H1 (cell line): ENCODE results near the gene MSH2. TPM values are rescaled to one million over a fixed set of nuclear protein-coding genes. Genes with fewer than 3 reads are reported as not detected.
A peak's percentile ranks its signal among the peaks of the same experiment; 100 is the strongest.

Experiments
- CTCF ChIA-PET: fragments of 300-600 bp; sonication (Branson Sonifier 250); formaldehyde crosslinking; loops from one replicate; lab custom pipeline; 2021; ENCODE audit not compliant: partially characterized antibody; lab: Charles Lee
- POLR2A ChIA-PET: fragments of 300-600 bp; sonication (Branson Sonifier 250); formaldehyde crosslinking; loops from one replicate; lab custom pipeline; 2021; ENCODE audit warnings: inconsistent platforms; ENCODE audit not compliant: partially characterized antibody; lab: Charles Lee
- DNase-seq, 2 experiments: peaks; one replicate each; pipeline versions ENCODE4 v3.0.0 to v3.0.0-alpha.2; 2010 to 2022; ENCODE audit warnings: low spot score in 2 of 2, low read depth in 1 of 2, mixed read lengths in 1 of 2
- FAIRE-seq: peaks from 2 replicates; lab custom pipeline; 2011; peaks lifted over from hg19 to GRCh38; lab: Jason Lieb, UNC
- H2AFZ ChIP-seq: 2 replicates; pipeline ENCODE4 v1.8.1; 2012; ENCODE audit warnings: low read length, inconsistent platforms
- H2AK5ac ChIP-seq: 2 replicates; pipeline ENCODE4 v1.6.1; 2013; ENCODE audit warnings: low read depth, low read length
- H2BK120ac ChIP-seq: replicated peaks from 2 replicates; pipeline ENCODE3; 2013; ENCODE audit warnings: low read depth, low read length, inconsistent platforms
- H2BK12ac ChIP-seq: 2 replicates; pipeline ENCODE4 v1.6.1; 2013; ENCODE audit warnings: low read depth, low read length
- H2BK15ac ChIP-seq: 2 replicates; pipeline ENCODE4 v1.6.1; 2013; ENCODE audit warnings: low read length
- H2BK20ac ChIP-seq: 2 replicates; pipeline ENCODE4 v1.6.1; 2013; ENCODE audit warnings: low read length
- H2BK5ac ChIP-seq: 2 replicates; pipeline ENCODE4 v1.6.1; 2013; ENCODE audit warnings: low read depth, low read length
- H3K14ac ChIP-seq: 2 replicates; pipeline ENCODE4 v1.6.1; 2013; ENCODE audit warnings: inconsistent platforms; ENCODE audit not compliant: insufficient read length
- H3K18ac ChIP-seq: 2 replicates; pipeline ENCODE4 v1.6.1; 2013; ENCODE audit warnings: low read length; ENCODE audit errors: extremely low read depth
- H3K23ac ChIP-seq: 2 replicates; pipeline ENCODE4 v1.6.1; 2013; ENCODE audit warnings: inconsistent platforms; ENCODE audit not compliant: insufficient read length
- H3K23me2 ChIP-seq: 2 replicates; pipeline ENCODE4 v1.6.1; 2013; ENCODE audit warnings: low read depth, low read length
- H3K27ac ChIP-seq: 2 replicates; pipeline ENCODE4 v1.6.1; 2011; ENCODE audit warnings: low read depth, low read length, inconsistent platforms
- H3K27me3 ChIP-seq, 4 experiments: replicated peaks in 1 of 4; 1 replicate in 1 of 4; 2 replicates in 3 of 4; pipeline versions ENCODE4 v1.6.1 to v1.8.1; 2011 to 2013; ENCODE audit warnings: low read length in 3 of 4, mild to moderate bottlenecking in 3 of 4, inconsistent platforms in 2 of 4, mixed read lengths in 2 of 4, moderate library complexity in 1 of 4; ENCODE audit not compliant: control insufficient read depth in 3 of 4, insufficient read depth in 3 of 4; ENCODE audit errors: extremely low read depth in 1 of 4
- H3K36me3 ChIP-seq, 4 experiments: 2 replicates each; pipeline versions ENCODE4 v1.6.1 to v1.8.1; 2011 to 2013; ENCODE audit warnings: mild to moderate bottlenecking in 4 of 4, low read length in 3 of 4, moderate library complexity in 2 of 4, control low read depth in 1 of 4, inconsistent platforms in 1 of 4; ENCODE audit not compliant: insufficient read depth in 4 of 4, control insufficient read depth in 2 of 4
- H3K4ac ChIP-seq: replicated peaks from 2 replicates; pipeline ENCODE3; 2013; ENCODE audit warnings: low read length, low read depth, mixed read lengths, inconsistent platforms; ENCODE audit not compliant: insufficient read length
- H3K4me1 ChIP-seq, 4 experiments: replicated peaks in 1 of 4; 1 replicate in 1 of 4; 2 replicates in 3 of 4; pipeline versions ENCODE4 v1.6.1 to v1.8.1; 2011 to 2013; ENCODE audit warnings: low read length in 3 of 4, inconsistent platforms in 2 of 4, mixed read lengths in 1 of 4; ENCODE audit not compliant: insufficient read depth in 4 of 4, control insufficient read depth in 3 of 4
- H3K4me2 ChIP-seq, 2 experiments: 2 replicates each; pipeline versions ENCODE4 v1.6.1 to v1.8.1; 2011 to 2013; ENCODE audit warnings: low read depth in 2 of 2, low read length in 2 of 2, control low read depth in 1 of 2, inconsistent platforms in 1 of 2, mild to moderate bottlenecking in 1 of 2; ENCODE audit not compliant: insufficient read depth in 1 of 2
- H3K4me3 ChIP-seq, 4 experiments: fragments of 200-600, 300-600 bp in 1 of 4; sonication (generic), shearing (Covaris generic), sonication (Bioruptor Twin) in 1 of 4; 2 replicates each; pipeline versions ENCODE4 v1.5.1 to v1.8.1; 2011 to 2016; ENCODE audit warnings: low read length in 4 of 4, low read depth in 3 of 4, control low read depth in 2 of 4, inconsistent platforms in 2 of 4, mild to moderate bottlenecking in 2 of 4, mixed read lengths in 1 of 4, moderate library complexity in 1 of 4; ENCODE audit not compliant: insufficient read depth in 2 of 4; ENCODE audit errors: extremely low read depth in 1 of 4
- H3K56ac ChIP-seq: replicated peaks from 2 replicates; pipeline ENCODE3; 2013; ENCODE audit warnings: low read depth, mild to moderate bottlenecking, mixed read lengths, low read length, inconsistent platforms; ENCODE audit not compliant: insufficient read length
- H3K79me1 ChIP-seq: 2 replicates; pipeline ENCODE4 v1.6.1; 2013; ENCODE audit warnings: low read depth, low read length, control low read depth
- H3K79me2 ChIP-seq, 2 experiments: 2 replicates each; pipeline versions ENCODE4 v1.6.1 to v1.8.1; 2012 to 2013; ENCODE audit warnings: low read length in 2 of 2, mild to moderate bottlenecking in 2 of 2, inconsistent platforms in 1 of 2; ENCODE audit not compliant: insufficient read depth in 2 of 2, control insufficient read depth in 1 of 2
- H3K9ac ChIP-seq, 4 experiments: replicated peaks in 1 of 4; 1 replicate in 1 of 4; 2 replicates in 3 of 4; pipeline versions ENCODE4 v1.6.1 to v1.8.1; 2011 to 2013; ENCODE audit warnings: low read depth in 3 of 4, low read length in 3 of 4, control low read depth in 2 of 4, mild to moderate bottlenecking in 2 of 4, moderate library complexity in 2 of 4, inconsistent platforms in 1 of 4; ENCODE audit errors: extremely low read depth in 1 of 4
- H3K9me3 ChIP-seq, 2 experiments: 2 replicates each; pipeline versions ENCODE4 v1.6.1 to v1.8.1; 2012 to 2013; ENCODE audit warnings: mild to moderate bottlenecking in 2 of 2, moderate library complexity in 2 of 2, control low read depth in 1 of 2, inconsistent platforms in 1 of 2, low read depth in 1 of 2, low read length in 1 of 2, mixed read lengths in 1 of 2; ENCODE audit not compliant: insufficient read depth in 2 of 2
- H4K20me1 ChIP-seq, 2 experiments: replicated peaks in 1 of 2; 2 replicates each; pipeline versions ENCODE3 to v1.8.1; 2011 to 2013; ENCODE audit warnings: inconsistent platforms in 2 of 2, low read length in 2 of 2, mild to moderate bottlenecking in 1 of 2; ENCODE audit not compliant: insufficient read depth in 2 of 2, control insufficient read depth in 1 of 2
- H4K5ac ChIP-seq: 2 replicates; pipeline ENCODE4 v1.6.1; 2013; ENCODE audit warnings: low read length, low read depth, mixed read lengths, inconsistent platforms; ENCODE audit not compliant: insufficient read length
- H4K8ac ChIP-seq: 2 replicates; pipeline ENCODE4 v1.8.0; 2013; ENCODE audit warnings: mild to moderate bottlenecking, moderate library complexity, low read length, inconsistent platforms; ENCODE audit not compliant: insufficient read depth; ENCODE audit errors: extremely low read depth
- H4K91ac ChIP-seq: replicated peaks from 2 replicates; pipeline ENCODE3; 2013; ENCODE audit warnings: low read length, mixed read lengths, inconsistent platforms; ENCODE audit not compliant: insufficient read length
- CHD2 ChIP-seq: IDR thresholded peaks from 2 replicates; pipeline ENCODE4 v1.6.1; 2012; ENCODE audit warnings: low read length, improper control_type of control experiment
- GTF2F1 ChIP-seq: IDR thresholded peaks from 2 replicates; pipeline ENCODE4 v1.6.1; 2012; ENCODE audit warnings: low read depth, low read length, improper control_type of control experiment, borderline replicate concordance
- MAFK ChIP-seq: IDR thresholded peaks from 2 replicates; pipeline ENCODE4 v1.6.1; 2012; ENCODE audit warnings: low read depth, mild to moderate bottlenecking, improper control_type of control experiment, low read length
- POLR2A ChIP-seq, 2 experiments: IDR thresholded peaks; 1 replicate in 1 of 2; 2 replicates in 1 of 2; pipeline ENCODE4 v1.6.1; 2011; ENCODE audit warnings: low read depth in 2 of 2, low read length in 2 of 2, mild to moderate bottlenecking in 2 of 2; ENCODE audit errors: control extremely low read depth in 1 of 2
- SIN3A ChIP-seq, 2 experiments: IDR thresholded peaks in 1 of 2; conservative IDR thresholded peaks in 1 of 2; 2 replicates each; pipeline ENCODE4 v1.6.1; 2011 to 2012; ENCODE audit warnings: low read length in 2 of 2, improper control_type of control experiment in 1 of 2, low read depth in 1 of 2, mild to moderate bottlenecking in 1 of 2
- WGBS, 2 experiments: shearing (Covaris generic) in 1 of 2; methylation state at CpG; one replicate each; pipeline versions ENCODE4 v1.1.6 to v1.1.7; 2013 to 2015; ENCODE audit warnings: low lambda C conversion rate in 2 of 2, mixed read lengths in 2 of 2, inconsistent platforms in 1 of 2, low coverage in 1 of 2, missing lambda C conversion rate in 1 of 2; ENCODE audit not compliant: insufficient replicate concordance in 2 of 2, insufficient coverage in 1 of 2, insufficient read length in 1 of 2; ENCODE audit errors: extremely low coverage in 1 of 2, missing lambda C conversion rate in 1 of 2; 5-methylcytosine and 5-hydroxymethylcytosine counted together
- polyA plus RNA-seq, 7 experiments: library from polyadenylated mRNA; depleted of rRNA in 3 of 7; stranded (reverse) in 5 of 7; unstranded in 2 of 7; fragments of >200 nt in 5 of 7; fragments of 200-250 nt in 2 of 7; gene quantifications; 1 replicate in 5 of 7; 2 replicates in 1 of 7; 4 replicates in 1 of 7; pipeline versions ENCODE4 v1.2.1 to v1.2.3, GENCODE V29; 2011 to 2013; ENCODE audit warnings: missing spikeins in 2 of 7, mixed read lengths in 2 of 7
- total RNA-seq: library from RNA; stranded (reverse); fragmentation: NEBNext Ultra II Directional; extraction: Animal tissue kit (Norgen Biotek cat#: 25700); gene quantifications from 2 replicates; pipeline ENCODE4 v1.2.1, GENCODE V29; 2021

Gene MSH2
- total and polyA plus RNA-seq, 2 of the 8 experiments (the other 6 are each of a cell fraction or from before 2014, with no cell fraction given) = 64.1 to 228 TPM

- FAIRE-seq (no peak), DNase-seq (no peak)
- Histone ChIP-seq H3K18ac (no peak overlapping the region), H3K4me2 (no peak overlapping the region), H3K56ac (no peak overlapping the region), H3K23ac (no peak overlapping the region), H3K36me3 (peaks cover 0 to 44% (median 23%) of the 10 kb centered on the region in 4 experiments; a peak in 5 of 8 replicates), H2BK5ac (no peak overlapping the region), H3K4ac (no peak overlapping the region), H2BK120ac (no peak overlapping the region), H3K14ac (no peak overlapping the region), H4K20me1 (no peaks in the 10 kb centered on the region), H3K4me3 (no peak overlapping the region), H2AK5ac (no peak overlapping the region), H3K9me3 (no peaks in the 10 kb centered on the region), H3K27ac (no peak overlapping the region), H3K23me2 (no peaks in the 10 kb centered on the region), H3K79me2 (no peaks in the 10 kb centered on the region), H3K9ac (no peak overlapping the region), H2BK20ac (no peak overlapping the region), H4K91ac (no peak overlapping the region), H3K27me3 (no peaks in the 10 kb centered on the region), H4K5ac (no peak overlapping the region), H2BK12ac (no peak overlapping the region), H3K79me1 (peaks cover 2% of the 10 kb centered on the region; the same call in 1 of the 2 replicates), H2AFZ (no peak overlapping the region), H4K8ac (no peak overlapping the region), H2BK15ac (no peak overlapping the region), H3K4me1 (peaks cover 0 to 4% (median under 1%) of the 10 kb centered on the region in 4 experiments; a peak in 2 of 7 replicates)
- 92% methylated on average over 3 of the region's 3 CpGs; no CpG with 5 or more reads in 1 of the 2 experiments for WGBS, 2 experiments
- TF ChIP-seq CHD2 (no peak), POLR2A (IDR thresholded peaks at IDR 0.05; ENCODE audit: control extremely low read depth in 1 of 2, low read depth in 2 of 2, low read length in 2 of 2) (peak in 1 of 2 experiments; percentile 56; a peak in 1 of 3 replicates), MAFK (no peak), GTF2F1 (no peak), SIN3A (conservative IDR thresholded peaks at IDR 0.05 in 1 of 2, IDR thresholded peaks at IDR 0.05 in 1 of 2; ENCODE audit: low read depth in 1 of 2, low read length in 2 of 2) (no peak)
- ChIA-PET CTCF (interaction anchor here (0.7 to 2.0 kb wide), 6 partner anchors 27 to 294 kb away, joined by 3 to 7 read pairs (median 3); partner anchors contain the start of gene MSH2), POLR2A (interaction anchor here (0.6 to 1.8 kb wide), 8 partner anchors 9 to 283 kb away, joined by 3 to 6 read pairs (median 4); no protein-coding TSS in a partner anchor)
Measured at GRCh38 chr2:47485177-47485576, 82.2 kb downstream of the MSH2 start.
